Measurements from ENCODE around the gene DNMT3A.

- TF ChIP-seq, protein P1, sequence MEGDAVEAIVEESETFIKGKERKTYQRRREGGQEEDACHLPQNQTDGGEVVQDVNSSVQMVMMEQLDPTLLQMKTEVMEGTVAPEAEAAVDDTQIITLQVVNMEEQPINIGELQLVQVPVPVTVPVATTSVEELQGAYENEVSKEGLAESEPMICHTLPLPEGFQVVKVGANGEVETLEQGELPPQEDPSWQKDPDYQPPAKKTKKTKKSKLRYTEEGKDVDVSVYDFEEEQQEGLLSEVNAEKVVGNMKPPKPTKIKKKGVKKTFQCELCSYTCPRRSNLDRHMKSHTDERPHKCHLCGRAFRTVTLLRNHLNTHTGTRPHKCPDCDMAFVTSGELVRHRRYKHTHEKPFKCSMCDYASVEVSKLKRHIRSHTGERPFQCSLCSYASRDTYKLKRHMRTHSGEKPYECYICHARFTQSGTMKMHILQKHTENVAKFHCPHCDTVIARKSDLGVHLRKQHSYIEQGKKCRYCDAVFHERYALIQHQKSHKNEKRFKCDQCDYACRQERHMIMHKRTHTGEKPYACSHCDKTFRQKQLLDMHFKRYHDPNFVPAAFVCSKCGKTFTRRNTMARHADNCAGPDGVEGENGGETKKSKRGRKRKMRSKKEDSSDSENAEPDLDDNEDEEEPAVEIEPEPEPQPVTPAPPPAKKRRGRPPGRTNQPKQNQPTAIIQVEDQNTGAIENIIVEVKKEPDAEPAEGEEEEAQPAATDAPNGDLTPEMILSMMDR (IDR thresholded peaks at IDR 0.05): no peak
- no peak for TF ChIP-seq POLR2A (IDR thresholded peaks at IDR 0.05)
Observed at GRCh38 chr2:25375989-25376545, 34.3 kb upstream of the DNMT3A start.
